ENCODE results near the gene HLA-DPB1.

- TF ChIP-seq CTCF (IDR thresholded peaks at IDR 0.05) (no peak), POLR2A (IDR thresholded peaks at IDR 0.05) (no peak)
Measured at GRCh38 chr6:33105386-33105785, 29.6 kb downstream of the HLA-DPB1 start.
